C4-2B (cell line): Measurements from ENCODE around the gene CFAP58.

Source experiments
- ZFX ChIP-seq: fragments of 450-650 bp; IDR thresholded peaks from 2 replicates; pipeline ENCODE4 v1.6.1; 2017
- TF ChIP-seq, protein P1 (sequence below): fragments of 450-650 bp; conservative IDR thresholded peaks from 2 replicates; pipeline ENCODE4 v1.5.1; 2017; ENCODE audit warnings: mild to moderate bottlenecking

DNA sequence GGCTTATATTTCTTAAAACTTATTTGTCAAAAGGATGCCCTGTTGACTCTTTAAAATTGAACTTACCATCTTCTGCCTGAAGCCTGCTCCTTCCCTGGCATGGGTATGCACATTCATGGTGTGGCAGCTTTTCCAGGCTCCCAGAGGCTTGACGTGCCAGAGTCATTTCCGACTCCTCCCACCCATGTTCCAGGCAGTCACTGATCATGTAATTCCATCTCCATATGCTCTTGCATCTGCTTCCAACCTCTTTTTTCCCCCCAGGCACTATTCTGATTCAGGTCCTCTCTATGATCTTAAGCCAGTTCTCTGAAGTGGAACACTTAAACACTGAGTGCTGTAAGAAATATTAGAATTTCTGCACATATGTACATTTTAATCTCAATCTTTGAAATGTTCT lies 82.2 kb downstream of the CFAP58 start:
- TF ChIP-seq ZFX = no peak
- TF ChIP-seq, protein P1, sequence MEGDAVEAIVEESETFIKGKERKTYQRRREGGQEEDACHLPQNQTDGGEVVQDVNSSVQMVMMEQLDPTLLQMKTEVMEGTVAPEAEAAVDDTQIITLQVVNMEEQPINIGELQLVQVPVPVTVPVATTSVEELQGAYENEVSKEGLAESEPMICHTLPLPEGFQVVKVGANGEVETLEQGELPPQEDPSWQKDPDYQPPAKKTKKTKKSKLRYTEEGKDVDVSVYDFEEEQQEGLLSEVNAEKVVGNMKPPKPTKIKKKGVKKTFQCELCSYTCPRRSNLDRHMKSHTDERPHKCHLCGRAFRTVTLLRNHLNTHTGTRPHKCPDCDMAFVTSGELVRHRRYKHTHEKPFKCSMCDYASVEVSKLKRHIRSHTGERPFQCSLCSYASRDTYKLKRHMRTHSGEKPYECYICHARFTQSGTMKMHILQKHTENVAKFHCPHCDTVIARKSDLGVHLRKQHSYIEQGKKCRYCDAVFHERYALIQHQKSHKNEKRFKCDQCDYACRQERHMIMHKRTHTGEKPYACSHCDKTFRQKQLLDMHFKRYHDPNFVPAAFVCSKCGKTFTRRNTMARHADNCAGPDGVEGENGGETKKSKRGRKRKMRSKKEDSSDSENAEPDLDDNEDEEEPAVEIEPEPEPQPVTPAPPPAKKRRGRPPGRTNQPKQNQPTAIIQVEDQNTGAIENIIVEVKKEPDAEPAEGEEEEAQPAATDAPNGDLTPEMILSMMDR = no peak
